Measurements from ENCODE around the gene TMEM185A.
"Not testable (repeated sequence)": the region's sequence is repeated elsewhere in the genome, so short reads cannot be mapped to it uniquely, and the experiment has no call there.

Gene TMEM185A

DNA sequence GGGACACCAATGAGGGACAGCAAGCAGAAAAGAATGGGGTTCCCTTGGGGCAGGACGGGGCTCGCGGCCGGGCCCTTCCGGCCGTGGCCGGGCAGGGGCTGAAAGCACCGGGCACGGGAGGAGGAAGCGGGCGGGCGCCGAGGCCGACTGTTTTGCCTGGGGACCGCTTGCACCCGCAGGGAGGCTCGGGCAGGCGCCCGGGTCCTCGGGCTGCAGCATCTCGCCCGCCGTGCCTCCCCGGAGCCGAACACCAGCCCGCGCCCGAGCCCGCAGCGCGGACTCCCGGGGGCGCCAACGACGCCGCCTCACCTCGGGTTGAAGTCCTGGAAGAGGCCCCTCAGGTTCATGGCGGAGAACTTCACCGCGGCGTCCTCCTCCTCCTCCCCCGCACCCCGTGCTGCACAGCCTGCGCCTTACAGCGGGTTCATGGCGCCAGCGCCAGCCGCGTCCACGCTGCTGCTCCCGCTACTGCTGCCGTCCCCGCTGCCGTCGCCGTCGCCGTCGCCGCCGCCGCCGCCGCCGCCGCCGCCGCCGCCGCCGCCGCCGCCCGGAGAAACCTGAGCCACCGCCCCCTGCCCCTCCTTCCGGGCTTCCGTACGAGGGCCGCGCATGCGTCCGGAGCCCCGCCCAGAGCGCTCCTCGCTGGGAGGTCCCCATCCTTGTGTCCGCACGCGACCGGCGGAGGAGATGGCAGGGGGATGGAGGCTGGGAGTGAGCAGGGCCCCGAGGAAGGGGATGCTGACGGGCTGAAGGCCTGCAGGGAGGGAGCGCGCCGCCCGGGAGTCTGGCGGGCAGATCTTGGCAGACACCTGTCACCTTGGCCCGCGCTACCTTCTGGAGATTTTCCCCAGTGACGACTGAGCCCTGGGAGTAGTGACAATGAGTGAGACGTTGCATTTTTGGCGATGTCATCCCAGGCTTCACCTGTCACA is at the start of gene TMEM185A:
Gene TMEM185A, minus strand, starts transcription at position 559 of the 932 bp plus-strand sequence. Its CDS starts 212 bp downstream, at position 347.
- peak; percentile 70 for DNase-seq (ENCODE audit: low spot score)

DNA sequence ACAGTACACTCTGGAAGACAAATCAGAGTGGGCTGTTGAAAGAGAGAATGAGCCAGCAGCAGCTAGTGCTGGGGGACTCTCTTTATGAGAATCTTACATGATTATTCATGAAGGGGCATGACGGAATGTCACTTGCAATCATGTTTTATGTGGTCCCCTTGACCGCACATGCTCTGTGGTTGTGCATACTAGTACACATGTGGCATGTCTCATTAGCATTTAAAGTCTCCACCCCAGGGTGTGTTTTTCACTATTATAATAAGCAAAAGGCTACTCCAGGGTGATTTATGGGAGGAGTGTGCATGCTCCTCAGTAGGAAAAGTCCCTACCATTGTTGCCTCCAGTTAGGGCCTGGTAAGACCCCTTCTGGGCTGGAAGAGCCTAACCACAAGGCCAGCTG is 49.6 kb upstream of the TMEM185A start:
- no peak for DNase-seq (ENCODE audit: low spot score)

DNA sequence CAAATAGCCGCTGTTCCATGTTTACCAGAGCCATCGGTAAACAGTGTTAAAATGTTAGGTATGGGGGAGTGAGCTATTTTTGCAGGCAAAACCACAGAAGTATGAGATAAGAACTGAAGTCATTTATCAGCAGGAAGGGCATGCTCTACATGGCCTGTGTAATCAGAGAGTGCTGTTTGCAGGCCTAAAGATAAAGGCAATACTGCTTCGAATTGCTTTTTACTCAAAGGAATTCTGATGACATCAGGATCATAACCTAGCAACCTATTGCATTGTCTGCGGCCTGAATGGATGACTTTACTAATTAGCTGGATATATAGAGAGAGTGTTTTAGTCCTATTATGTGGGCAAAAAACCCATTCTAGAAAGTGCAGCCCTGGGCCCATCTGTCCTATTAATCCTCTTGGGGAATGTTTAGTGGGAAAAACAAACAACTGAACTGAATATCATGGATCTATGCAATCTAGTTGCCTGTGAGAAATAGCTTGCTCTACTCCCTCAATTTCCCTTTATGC is 47.6 kb upstream of the TMEM185A start:
- DNase-seq (ENCODE audit: low spot score) = not testable (repeated sequence)

DNA sequence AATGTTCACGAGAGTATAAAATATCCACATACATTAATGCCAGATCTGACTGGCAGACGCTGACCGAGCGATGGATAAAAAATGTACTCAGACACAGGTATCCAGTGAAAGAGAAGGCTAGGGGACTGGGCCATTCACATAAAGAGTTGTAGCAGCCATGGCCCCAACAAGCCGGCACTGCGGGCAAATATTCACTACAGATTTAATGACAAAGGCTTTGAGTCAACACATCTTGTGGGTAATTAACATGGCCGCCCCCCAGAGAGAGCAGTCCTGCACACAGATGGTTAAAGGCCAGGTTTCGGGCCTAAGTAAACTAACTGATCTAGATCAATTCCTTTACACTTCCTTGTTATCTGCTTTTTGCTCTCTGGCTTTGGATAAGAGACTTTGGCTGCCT is 44.0 kb upstream of the TMEM185A start:
- DNase-seq (ENCODE audit: low spot score) = not testable (repeated sequence)

DNA sequence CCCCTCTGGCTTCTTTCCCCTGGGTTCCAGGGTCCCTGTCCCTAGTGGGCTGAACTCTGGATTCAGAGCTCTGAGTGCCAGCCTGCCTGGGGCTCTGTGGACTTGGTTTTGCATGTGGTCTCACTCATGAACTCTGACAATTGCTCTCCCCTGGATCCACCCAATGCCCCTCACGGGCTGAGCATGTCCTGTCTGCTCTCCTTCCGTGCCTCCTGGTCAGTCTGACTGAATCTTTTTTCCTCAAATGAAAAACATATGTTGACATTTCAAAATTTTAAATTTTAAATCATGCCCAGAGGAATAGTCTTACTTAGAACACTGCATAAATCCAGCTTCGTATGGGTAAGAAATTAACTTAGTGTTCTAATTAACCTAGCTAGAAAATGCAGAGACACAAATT is 43.5 kb upstream of the TMEM185A start:
- DNase-seq (ENCODE audit: low spot score) = not testable (repeated sequence)

DNA sequence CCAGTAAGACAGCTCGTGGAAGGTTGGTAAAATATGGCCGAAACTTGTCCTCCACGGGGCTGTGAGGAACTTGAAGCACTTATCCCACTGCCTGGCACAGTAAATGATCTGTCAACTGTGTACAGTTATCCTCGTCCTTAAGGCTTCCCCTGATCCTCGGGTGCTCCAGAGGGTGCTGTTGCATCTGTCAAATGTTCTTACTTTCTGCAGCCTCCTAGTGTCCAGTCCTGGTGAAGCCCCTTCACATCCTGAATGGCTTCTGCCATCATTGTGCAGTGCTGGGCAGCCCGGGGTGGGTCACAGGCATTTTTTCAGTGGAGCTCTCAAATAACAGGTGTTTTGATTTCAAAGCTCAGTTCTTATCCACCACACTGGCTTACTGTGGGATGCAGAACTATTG is 29.0 kb upstream of the TMEM185A start:
- DNase-seq (ENCODE audit: low spot score) = not testable (repeated sequence)

DNA sequence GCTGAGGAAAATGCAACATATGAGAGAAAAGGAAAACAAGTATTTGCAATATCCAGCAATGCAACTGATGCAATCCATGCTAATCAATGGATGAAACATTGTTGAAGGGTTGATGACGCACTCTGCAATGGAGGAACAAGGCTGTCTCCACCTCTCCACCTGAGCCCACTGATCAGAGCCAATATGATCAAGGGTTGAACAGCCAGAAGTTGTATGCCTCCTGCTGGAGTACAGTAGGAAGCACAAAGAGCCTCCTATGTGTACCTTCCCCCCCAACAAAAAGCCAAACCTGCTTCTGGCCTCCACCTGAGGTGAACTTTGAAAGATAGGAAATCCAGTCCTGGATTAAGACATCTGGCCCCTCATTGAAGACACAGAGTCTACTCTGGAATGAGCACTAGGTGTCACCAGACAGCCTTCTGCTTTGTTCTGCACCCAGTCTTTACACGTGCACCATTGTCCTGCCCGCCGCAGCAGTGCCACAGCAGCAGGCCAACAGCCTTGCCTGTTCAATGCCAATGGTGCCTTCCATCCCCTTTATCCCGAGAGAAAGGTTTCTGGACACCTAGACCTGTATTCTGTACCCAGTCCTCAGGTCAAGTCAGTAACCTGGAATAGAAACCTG is 24.8 kb upstream of the TMEM185A start:
- not testable (repeated sequence) for DNase-seq (ENCODE audit: low spot score)

DNA sequence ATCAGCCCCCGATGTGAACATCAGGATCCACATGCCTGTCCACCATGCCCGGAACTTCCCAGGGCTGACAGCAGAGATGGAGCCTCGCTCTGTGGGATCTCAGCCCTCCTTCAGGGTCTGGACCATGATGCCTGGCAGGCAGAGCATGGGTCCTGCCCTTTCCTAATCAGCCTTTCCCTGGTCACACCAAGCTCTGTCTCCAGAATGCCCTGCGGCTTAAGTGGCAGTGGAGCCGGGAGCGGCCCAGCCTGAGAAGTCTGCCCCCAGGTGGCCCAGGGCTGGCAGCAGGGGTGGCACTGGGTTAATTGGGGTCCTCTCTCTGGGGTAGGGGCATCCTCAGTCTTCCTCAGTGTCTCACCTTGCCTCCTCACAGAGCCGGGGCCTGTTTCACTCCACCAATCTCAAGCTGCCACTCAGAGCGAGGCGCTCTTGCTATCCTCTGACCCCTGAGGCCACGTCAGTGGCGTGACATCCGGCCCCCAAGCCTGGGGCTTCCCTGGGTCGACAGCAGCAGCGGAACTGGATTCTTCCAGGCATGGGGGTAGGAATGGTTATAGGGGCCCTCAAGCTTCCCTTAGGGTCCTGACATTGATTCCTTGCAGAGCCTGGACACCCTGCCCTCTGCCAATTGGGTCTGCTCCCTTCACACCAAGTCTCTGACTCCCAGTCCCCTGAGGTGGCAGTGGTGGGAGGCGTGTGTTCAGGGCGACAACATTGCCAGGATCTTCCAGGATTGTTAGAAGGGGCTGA is 20.8 kb upstream of the TMEM185A start:
- no peak for DNase-seq (ENCODE audit: low spot score)

DNA sequence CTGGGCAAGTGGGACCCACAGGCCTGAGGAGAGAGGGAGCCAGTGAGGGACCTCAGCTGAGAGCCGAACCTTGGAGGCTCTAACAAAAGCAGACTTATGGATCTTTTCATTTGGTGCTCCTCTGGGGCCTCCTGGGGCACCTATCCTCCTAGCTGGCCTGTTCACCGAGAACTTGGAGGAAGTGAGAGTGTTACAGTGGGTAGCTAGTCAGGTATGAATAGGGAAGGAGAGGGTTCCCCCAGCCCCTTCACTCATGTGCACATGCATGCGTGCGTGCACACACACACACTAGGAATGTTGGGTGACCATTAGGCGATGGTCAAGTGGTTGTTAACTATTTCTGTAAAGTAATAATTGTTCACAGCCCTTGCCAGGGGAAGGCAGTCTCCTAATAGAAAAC is 18.6 kb upstream of the TMEM185A start:
- no peak for DNase-seq (ENCODE audit: low spot score)

DNA sequence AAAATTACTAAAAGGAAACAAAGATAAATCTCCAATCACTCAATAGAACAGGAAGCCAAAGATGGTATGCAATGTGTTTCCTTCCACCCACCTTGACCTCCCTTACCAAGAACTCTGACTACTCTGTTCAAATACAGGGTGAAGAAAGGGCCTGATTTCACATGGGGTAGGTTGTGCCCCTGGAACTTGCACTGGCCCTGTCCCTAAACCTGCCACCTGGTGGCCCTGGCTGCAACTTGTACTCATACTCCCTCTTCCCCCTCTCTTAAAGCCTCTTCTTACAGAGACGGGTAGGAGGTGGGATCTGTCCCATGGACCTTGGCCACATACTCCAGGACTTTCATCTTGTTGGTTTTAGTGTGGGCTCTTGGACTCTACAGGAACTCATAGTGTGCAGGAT is 17.3 kb upstream of the TMEM185A start:
- no peak for DNase-seq (ENCODE audit: low spot score)

DNA sequence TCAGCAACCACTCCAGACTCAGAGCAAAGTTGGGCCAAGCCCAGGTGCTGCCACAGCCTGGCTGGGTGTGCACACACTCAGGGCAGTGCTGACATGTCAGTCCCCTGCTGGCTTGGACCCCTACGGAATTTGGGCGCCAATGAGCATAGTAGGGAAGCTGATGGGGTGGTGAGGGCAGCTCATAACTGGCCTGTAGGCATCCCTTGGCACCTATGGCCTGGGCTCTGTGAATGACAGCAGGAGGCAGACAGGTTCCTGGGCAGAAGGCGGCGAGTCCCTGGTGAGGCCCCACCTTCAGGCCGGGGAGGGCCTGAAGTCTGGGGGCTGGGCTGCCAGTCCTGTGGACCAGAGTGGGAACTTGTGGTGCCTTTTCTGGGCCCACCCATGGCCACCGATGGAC is 15.9 kb upstream of the TMEM185A start:
- DNase-seq (ENCODE audit: low spot score) = no peak

DNA sequence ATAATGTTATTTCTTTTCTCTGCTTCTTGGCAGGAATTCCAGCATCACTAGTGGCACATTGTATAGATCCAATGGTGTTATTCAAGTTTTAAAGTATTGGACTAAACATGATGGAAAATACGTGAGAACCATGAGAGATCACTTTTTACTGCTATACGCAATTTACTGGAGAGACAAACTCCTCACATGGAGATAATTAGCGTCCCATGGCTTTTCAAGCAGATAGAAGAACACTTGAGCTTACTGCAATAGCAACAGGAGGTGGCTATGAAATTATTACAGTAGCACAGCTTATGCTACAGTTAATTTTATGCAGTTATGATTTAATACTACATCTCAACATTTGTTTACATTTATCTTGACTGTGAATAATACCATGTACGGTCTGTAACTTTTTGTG is 11.9 kb upstream of the TMEM185A start:
- no peak for DNase-seq (ENCODE audit: low spot score)

DNA sequence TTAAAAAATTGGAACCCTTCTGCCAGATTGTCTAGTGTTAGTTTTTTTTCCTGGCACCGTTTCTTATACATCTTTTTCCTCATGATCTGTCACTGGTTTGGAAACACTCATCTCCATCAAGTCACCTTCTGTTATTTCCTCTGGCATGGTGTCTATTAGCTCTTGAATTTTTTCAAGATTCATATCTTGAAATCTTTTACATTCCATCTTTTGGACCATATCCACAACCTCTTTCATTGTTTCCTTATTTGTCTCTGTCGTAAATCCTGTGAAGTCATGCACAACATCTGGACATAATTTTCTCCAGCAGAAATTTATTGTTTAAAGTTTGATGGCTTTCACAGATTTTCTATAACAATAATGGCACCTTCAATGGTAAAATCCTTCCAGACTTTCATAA is 10.2 kb upstream of the TMEM185A start:
- no peak for DNase-seq (ENCODE audit: low spot score)

DNA sequence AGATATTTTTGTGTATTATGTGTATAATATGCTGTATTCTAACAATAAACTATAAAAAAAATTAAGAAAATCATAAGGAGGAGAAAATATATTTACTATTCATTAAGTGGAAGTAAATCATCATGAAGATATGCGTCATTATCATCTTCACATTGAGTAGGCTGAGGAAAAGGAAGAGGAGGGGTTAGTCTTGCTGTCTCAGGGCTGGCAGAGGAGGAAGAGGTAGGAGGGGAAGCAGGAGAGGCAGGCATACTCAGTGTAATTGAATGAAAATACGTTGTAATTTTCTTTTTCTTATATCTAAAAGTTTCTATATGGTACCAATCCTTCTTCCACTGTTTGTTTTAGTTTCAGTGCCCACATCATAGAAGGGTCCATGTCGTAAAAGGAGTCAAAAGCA is 9.8 kb upstream of the TMEM185A start:
- no peak for DNase-seq (ENCODE audit: low spot score)

DNA sequence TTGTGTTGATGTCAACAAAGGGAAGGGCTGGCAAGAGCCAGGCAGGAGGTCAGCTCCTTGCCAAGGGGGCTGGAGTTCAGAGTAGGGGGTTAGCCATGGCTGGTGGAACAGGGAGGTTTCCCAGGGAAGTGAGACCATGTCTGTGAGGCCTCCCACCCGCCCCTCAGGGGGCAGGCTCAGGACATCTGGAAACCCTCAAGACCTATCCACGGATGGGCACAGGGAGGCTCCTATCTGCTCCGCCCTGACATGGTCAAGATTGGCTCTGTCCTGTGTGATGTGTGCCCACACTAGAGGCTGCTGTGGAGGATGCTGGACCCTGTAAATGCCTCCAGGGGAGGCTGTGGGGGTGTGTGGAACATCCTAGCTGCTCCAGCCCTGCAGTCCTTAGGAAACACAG is 8.0 kb upstream of the TMEM185A start:
- DNase-seq (ENCODE audit: low spot score) = no peak

DNA sequence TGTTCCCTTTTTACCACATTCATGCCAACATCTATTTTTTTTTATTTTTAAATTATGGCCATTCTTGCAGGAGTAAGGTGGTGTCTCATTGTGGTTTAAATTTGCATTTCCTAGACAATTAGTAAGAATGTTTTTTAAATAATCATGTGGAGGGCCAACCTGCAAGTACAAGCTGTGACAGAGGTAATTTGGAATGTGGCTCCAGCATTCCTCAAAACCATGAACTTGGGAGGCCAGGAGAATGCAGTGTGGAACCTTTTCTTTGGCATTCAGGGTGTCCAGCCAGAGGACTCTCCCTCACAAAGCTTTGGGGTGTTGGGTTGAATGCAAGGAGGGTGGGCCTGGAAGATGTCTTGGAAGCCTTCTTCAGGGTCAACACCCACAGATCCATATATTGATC is 7.3 kb upstream of the TMEM185A start:
- DNase-seq (ENCODE audit: low spot score) = no peak

DNA sequence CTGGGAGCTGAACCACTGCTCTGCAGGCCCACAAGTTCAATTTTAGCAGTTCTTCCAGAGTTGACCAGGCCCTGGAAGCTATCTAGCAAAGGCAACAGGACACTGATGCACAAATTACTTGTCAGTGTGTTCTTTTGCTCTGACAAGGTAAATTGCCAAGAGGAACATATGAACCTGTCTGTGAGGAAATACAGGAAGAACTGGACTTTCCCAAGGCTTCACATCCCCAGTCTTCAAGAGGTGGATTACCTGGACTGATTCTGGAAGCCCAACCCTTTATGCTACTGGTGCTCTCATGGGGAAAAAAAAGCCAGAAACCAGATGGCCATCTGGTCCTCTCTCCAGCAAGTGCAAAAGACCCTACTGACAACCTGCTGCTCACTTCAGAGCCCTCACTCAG is 1.9 kb upstream of the TMEM185A start:
- no peak for DNase-seq (ENCODE audit: low spot score)

DNA sequence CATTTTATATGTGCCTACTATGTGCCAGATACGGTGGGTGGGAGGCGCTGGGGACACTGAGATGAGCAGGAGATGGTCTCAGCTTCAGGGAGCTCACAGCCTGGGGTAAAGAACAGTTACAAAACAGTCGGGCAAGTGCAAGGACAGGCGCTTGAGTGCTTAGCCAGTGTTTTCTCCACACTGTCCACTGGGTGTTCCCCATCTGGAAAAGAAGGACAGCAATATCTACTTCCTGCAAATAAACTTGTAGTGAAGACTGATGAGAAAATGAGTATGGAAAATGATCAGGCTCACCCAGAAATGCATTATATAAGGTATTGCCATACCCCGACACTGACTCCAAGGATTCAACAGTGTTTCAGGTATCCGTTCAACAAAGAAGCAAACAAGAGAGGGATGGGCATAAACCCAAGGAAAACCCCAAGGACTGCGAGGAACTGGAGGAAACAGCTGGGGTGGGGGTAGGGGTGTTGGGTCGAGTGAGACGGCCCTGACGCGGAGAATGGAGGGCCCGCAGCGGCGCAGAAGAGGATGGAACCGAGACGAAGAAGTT is 835 bp downstream of the TMEM185A start:
- DNase-seq (ENCODE audit: low spot score) = peak; percentile 22

DNA sequence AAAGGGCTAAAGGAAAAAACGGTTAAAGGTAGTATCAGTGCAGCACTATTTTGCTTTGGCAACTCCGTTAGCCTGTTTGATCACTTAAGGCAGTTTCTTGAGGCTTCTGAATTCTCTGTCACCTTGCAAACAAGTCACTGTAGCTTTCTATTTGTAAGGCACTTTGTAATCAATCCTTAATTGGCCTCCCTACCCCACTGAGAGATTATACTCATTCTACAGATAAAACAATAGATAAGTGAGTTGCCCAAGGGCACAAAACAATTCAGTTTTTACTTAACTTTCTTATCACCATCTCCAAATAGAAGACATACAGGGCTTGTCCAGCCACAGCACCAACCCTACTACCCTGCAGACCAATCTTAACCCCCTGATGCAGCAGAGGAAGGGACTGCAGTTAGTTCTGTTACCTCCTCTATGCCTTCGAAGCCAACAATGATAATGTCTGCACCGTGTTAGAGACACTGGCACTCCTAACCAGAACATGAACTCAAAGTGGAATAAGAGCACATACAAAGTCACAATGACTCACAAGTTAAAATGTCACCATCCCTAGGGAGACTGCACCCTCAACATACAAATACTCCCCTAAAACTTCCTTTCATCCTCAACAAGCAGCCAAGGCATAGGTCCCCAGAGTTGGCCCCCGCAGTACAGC is 1.7 kb downstream of the TMEM185A start:
- DNase-seq (ENCODE audit: low spot score) = no peak

DNA sequence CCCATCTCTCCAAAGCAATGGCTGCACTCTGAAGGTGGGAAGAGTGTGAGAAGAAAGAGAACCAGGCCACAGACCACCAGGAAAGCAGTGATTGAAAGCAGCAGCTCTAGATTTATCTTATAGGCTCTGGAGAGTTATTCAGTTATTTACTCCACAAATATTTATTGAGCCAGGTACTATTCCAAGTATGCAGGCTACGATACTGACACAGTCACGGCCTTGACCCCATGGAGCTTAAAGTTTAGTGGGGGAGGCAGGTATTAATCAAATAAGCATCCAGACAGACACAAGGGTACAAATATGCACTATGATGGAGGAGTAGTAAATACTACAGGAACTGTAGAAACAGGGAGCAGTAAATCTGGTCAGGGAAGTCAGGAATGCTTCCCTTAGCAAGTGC is 2.8 kb downstream of the TMEM185A start:
- DNase-seq (ENCODE audit: low spot score) = no peak

DNA sequence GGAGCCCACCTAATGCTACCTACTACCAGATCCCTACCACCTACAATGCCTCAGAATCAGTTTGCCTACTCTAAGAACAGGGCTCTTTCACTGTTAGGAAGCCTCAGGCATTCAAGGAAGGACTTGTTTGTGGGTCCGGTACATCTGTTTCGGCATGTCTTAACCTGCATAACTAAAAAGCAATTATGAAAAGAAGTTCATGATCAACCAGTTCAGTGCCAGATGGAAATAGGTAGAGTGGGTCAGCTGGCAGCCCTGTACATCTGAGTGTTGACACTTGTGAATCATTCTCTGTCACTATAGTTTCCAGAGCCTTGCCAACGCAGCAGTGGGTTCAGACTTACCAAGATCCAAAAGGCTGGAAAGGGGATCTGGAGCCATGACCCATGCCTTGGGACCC is 3.3 kb downstream of the TMEM185A start:
- no peak for DNase-seq (ENCODE audit: low spot score)

DNA sequence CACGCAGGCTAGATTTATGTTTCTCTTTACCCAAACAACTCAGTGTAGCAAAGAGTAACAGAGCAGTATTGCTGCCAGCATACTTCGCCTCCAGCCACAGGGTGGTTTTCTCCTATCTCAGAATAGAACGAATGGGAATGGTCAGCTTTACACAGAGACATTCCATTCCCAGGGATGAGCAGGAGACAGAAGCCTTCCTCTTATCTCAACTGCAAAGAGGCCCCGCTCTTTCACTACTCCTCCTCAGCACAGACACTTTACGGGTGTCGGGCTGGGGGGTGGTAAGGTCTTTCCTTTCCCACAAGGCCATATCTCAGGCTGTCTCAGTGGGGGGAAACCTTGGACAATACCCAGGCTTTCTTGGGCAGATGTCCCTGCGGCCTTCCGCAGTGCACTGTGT is 4.8 kb downstream of the TMEM185A start:
- not testable (repeated sequence) for DNase-seq (ENCODE audit: low spot score)
